Spleen (tissue), 7 donors: ENCODE results near the gene CDC25B.

Source experiments
- CTCF ChIP-seq, 11 experiments: fragments of 200-600 bp in 7 of 11; fragments of 450-650 bp in 4 of 11; sonication (generic) in 4 of 11; IDR thresholded peaks in 8 of 11; conservative IDR thresholded peaks in 3 of 11; 1 replicate in 7 of 11; 2 replicates in 4 of 11; pipeline versions ENCODE4 v1.4.0 to v1.8.0; 2016 to 2021; ENCODE audit warnings: antibody characterized with exemption in 11 of 11, inconsistent platforms in 4 of 11, mild to moderate bottlenecking in 1 of 11
- POLR2A ChIP-seq, 3 donors: fragments of 450-650 bp; IDR thresholded peaks; one replicate each; pipeline ENCODE4 v1.5.1; 2017; ENCODE audit warnings: antibody characterized with exemption in 3 of 3, mild to moderate bottlenecking in 1 of 3
- POLR2AphosphoS5 ChIP-seq, 3 donors: sonication (generic); formaldehyde crosslinking; IDR thresholded peaks; one replicate each; pipeline ENCODE4 v1.5.1; 2017; ENCODE audit warnings: antibody characterized with exemption in 3 of 3
- donor health status: DM: no; HTN: no; CAD: no; lungs with moderate emphysema.
- donor health status: DM: no; HTN: no; CAD: no.
- donor health status: DM: no; HTN: no; CAD: no.

GRCh38 chr20:3803854-3804253, 7.7 kb downstream of the CDC25B start:
- TF ChIP-seq CTCF (IDR thresholded peaks at IDR 0.05 in 8 of 11, conservative IDR thresholded peaks at IDR 0.05 in 3 of 11) (no peak), POLR2A (IDR thresholded peaks at IDR 0.05) (no peak), POLR2AphosphoS5 (IDR thresholded peaks at IDR 0.05) (no peak)
